Spleen (tissue), 11 donors: ENCODE measurements around the gene HTRA2. TPM values are rescaled to one million over a fixed set of nuclear protein-coding genes. Genes with fewer than 3 reads are reported as not detected.
A peak's percentile ranks its signal among the peaks of the same experiment; 100 is the strongest.

Experiments
- DNase-seq: peaks from one replicate; pipeline ENCODE4 v3.0.0-alpha.2; 2020
- H3K27ac ChIP-seq, 8 donors: fragments of 200-600 bp; sonication (generic) in 7 of 8; 1 replicate in 4 of 8; 2 replicates in 4 of 8; pipeline versions ENCODE4 v1.5.0 to v1.8.0; 2016 to 2021; ENCODE audit warnings: inconsistent platforms in 4 of 8, mild to moderate bottlenecking in 4 of 8, moderate library complexity in 1 of 8
- H3K27me3 ChIP-seq, 7 donors: fragments of 200-600 bp; sonication (generic) in 6 of 7; replicated peaks in 1 of 7; 1 replicate in 4 of 7; 2 replicates in 3 of 7; pipeline versions ENCODE4 v1.5.0 to v1.8.0; 2016 to 2021; ENCODE audit warnings: inconsistent platforms in 3 of 7, mild to moderate bottlenecking in 1 of 7
- H3K36me3 ChIP-seq, 6 donors: fragments of 200-600 bp; sonication (generic) in 5 of 6; 1 replicate in 4 of 6; 2 replicates in 2 of 6; pipeline versions ENCODE4 v1.5.0 to v1.8.0; 2016 to 2021; ENCODE audit warnings: inconsistent platforms in 2 of 6
- H3K4me1 ChIP-seq, 6 donors: fragments of 200-600 bp; sonication (generic) in 5 of 6; 1 replicate in 3 of 6; 2 replicates in 3 of 6; pipeline versions ENCODE4 v1.5.0 to v1.8.0; 2016 to 2021; ENCODE audit warnings: inconsistent platforms in 3 of 6
- H3K4me3 ChIP-seq, 8 donors: fragments of 200-600 bp; sonication (generic) in 7 of 8; 1 replicate in 4 of 8; 2 replicates in 4 of 8; pipeline versions ENCODE4 v1.5.0 to v1.8.0; 2016 to 2021; ENCODE audit warnings: inconsistent platforms in 4 of 8, mild to moderate bottlenecking in 4 of 8, moderate library complexity in 2 of 8
- H3K9me3 ChIP-seq, 8 donors: fragments of 200-600 bp; sonication (generic) in 7 of 8; 1 replicate in 4 of 8; 2 replicates in 4 of 8; pipeline versions ENCODE4 v1.5.0 to v1.8.0; 2016 to 2021; ENCODE audit warnings: inconsistent platforms in 4 of 8
- CTCF ChIP-seq, 11 experiments: fragments of 200-600 bp in 7 of 11; fragments of 450-650 bp in 4 of 11; sonication (generic) in 4 of 11; IDR thresholded peaks in 8 of 11; conservative IDR thresholded peaks in 3 of 11; 1 replicate in 7 of 11; 2 replicates in 4 of 11; pipeline versions ENCODE4 v1.4.0 to v1.8.0; 2016 to 2021; ENCODE audit warnings: antibody characterized with exemption in 11 of 11, inconsistent platforms in 4 of 11, mild to moderate bottlenecking in 1 of 11
- POLR2A ChIP-seq, 3 donors: fragments of 450-650 bp; IDR thresholded peaks; one replicate each; pipeline ENCODE4 v1.5.1; 2017; ENCODE audit warnings: antibody characterized with exemption in 3 of 3, mild to moderate bottlenecking in 1 of 3
- POLR2AphosphoS5 ChIP-seq, 3 donors: sonication (generic); formaldehyde crosslinking; IDR thresholded peaks; one replicate each; pipeline ENCODE4 v1.5.1; 2017; ENCODE audit warnings: antibody characterized with exemption in 3 of 3
- WGBS, 5 donors: extraction: QIAGEN DNeasy Blood & Tissue Kit in 3 of 5; methylation state at CpG; one replicate each; pipeline versions ENCODE4 v1.1.5 to v1.1.7; 2013 to 2018; 5-methylcytosine and 5-hydroxymethylcytosine counted together
- intact Hi-C: fragments of 100-400 bp; cut with DNase I; formaldehyde crosslinking; loops from one replicate; pipeline ENCODE4 v1.15.0; 2023; ENCODE audit warnings: low total_unique reads
- polyA plus RNA-seq, 3 donors: library from polyadenylated mRNA; stranded (reverse); fragments of 200-250 nt; gene quantifications; one replicate each; pipeline ENCODE4 v1.2.1, GENCODE V29; 2013
- total RNA-seq, 7 donors: library from RNA; depleted of rRNA in 3 of 7; stranded (reverse); fragments of >200 nt in 3 of 7; fragmentation: NEBNext Ultra II Directional in 4 of 7; extraction: Animal tissue kit (Norgen Biotek cat#: 25700) in 4 of 7; gene quantifications; one replicate each; pipeline versions ENCODE4 v1.1.0 to v1.2.1, GENCODE V29; 2016 to 2021
- donor health status: healthy with polysubstance abuse.
- donor health status: DM: no; HTN: no; CAD: no; lungs with moderate emphysema.
- donor health status: DM: no; HTN: no; CAD: no.
- donor health status: Bipolar disorder and iron deficiency.
- donor health status: healthy.
- donor health status: DM: no; HTN: no; CAD: no.
- donor health status: DM: yes; HTN: yes; CAD: no.

The HTRA2 gene
- total and polyA plus RNA-seq, 10 donors = 34.2 to 58.7 (median 42.9) TPM

GRCh38 chr2:74496997-74497776, 32.5 kb upstream of the HTRA2 start:
- peaks cover 9 to 56% (median 34%) of the 10 kb centered on the region in 7 donors for H3K27me3 ChIP-seq
- peak in 1 of 3 donors; percentile 25 for TF ChIP-seq POLR2AphosphoS5 (IDR thresholded peaks at IDR 0.05)
- TF ChIP-seq CTCF (IDR thresholded peaks at IDR 0.05 in 8 of 11, conservative IDR thresholded peaks at IDR 0.05 in 3 of 11) = no peak
- peaks cover 24 to 42% (median 35%) of the 10 kb centered on the region in 6 donors for H3K4me1 ChIP-seq
- WGBS, 5 donors = 55 to 69% (median 62%) methylated on average over 18 to 19 of the region's 19 CpGs
- no peaks in the 10 kb centered on the region for H3K9me3 ChIP-seq
- peak; percentile 30 for DNase-seq
- H3K27ac ChIP-seq = no peak overlapping the region
- intact Hi-C loops = no loop called here
- peaks cover under 1 to 27% (median 21%) of the 10 kb centered on the region in 6 donors for H3K36me3 ChIP-seq
- H3K4me3 ChIP-seq = peak overlapping the region in 6 of 8 donors; percentile 34 to 68 (median 51)

GRCh38 chr2:74497777-74498499, 31.8 kb upstream of the HTRA2 start:
- TF ChIP-seq POLR2A (IDR thresholded peaks at IDR 0.05) (no peak), POLR2AphosphoS5 (IDR thresholded peaks at IDR 0.05) (peak; percentile 61 to 89 (median 78))
- Histone ChIP-seq H3K4me3 (peak overlapping the region; percentile 34 to 68 (median 44)), H3K27me3 (peaks cover 9 to 63% (median 41%) of the 10 kb centered on the region in 7 donors), H3K27ac (peak overlapping the region in 1 of 8 donors; percentile 18), H3K9me3 (no peaks in the 10 kb centered on the region), H3K4me1 (peaks cover 24 to 50% (median 42%) of the 10 kb centered on the region in 6 donors), H3K36me3 (peaks cover 0 to 19% (median 13%) of the 10 kb centered on the region in 6 donors)
- DNase-seq = peak; percentile 83
- 2 to 5% (median 3%) methylated on average over 32 to 61 of the region's 61 CpGs for WGBS, 5 donors
- intact Hi-C loops = no loop called here

GRCh38 chr2:74498500-74499266, 31.1 kb upstream of the HTRA2 start:
- Histone ChIP-seq H3K9me3 (no peaks in the 10 kb centered on the region), H3K27ac (peak overlapping the region in 1 of 8 donors; percentile 18), H3K4me3 (peak overlapping the region; percentile 34 to 68 (median 44)), H3K27me3 (peaks cover 9 to 71% (median 42%) of the 10 kb centered on the region in 7 donors), H3K4me1 (peaks cover 24 to 57% (median 50%) of the 10 kb centered on the region in 6 donors), H3K36me3 (peaks cover 0 to 12% (median 6%) of the 10 kb centered on the region in 6 donors)
- DNase-seq = peak; percentile 74
- intact Hi-C loops = no loop called here
- 1 to 2% (median 2%) methylated on average over 41 of the region's 41 CpGs for WGBS, 5 donors
- TF ChIP-seq POLR2AphosphoS5 (IDR thresholded peaks at IDR 0.05) = peak in 1 of 3 donors; percentile 39
- TF ChIP-seq POLR2A (IDR thresholded peaks at IDR 0.05) = no peak
- no peak for TF ChIP-seq CTCF (IDR thresholded peaks at IDR 0.05 in 8 of 11, conservative IDR thresholded peaks at IDR 0.05 in 3 of 11)

GRCh38 chr2:74499267-74499939, 30.3 kb upstream of the HTRA2 start, which contains the start of gene LBX2:
Gene LBX2 (minus strand): TSS chr2:74499603. CDS start chr2:74499537, 66 bp downstream.
- peak within 1 kb of the TSS; percentile 6 to 68 (median 44) for H3K4me3 ChIP-seq
- H3K36me3 ChIP-seq = peaks cover 0 to 8% (median 2%) of the 10 kb centered on the region in 6 donors
- H3K27ac ChIP-seq = no peak within 1 kb of the TSS
- peaks cover 24 to 65% (median 57%) of the 10 kb centered on the region in 6 donors for H3K4me1 ChIP-seq
- H3K27me3 ChIP-seq = peaks cover 9 to 78% (median 42%) of the 10 kb centered on the region in 7 donors
- WGBS, 5 donors = 4 to 11% (median 6%) methylated on average over 30 to 65 of the region's 65 CpGs
- intact Hi-C loops = no loop called here
- TF ChIP-seq CTCF (IDR thresholded peaks at IDR 0.05 in 8 of 11, conservative IDR thresholded peaks at IDR 0.05 in 3 of 11) (no peak), POLR2AphosphoS5 (IDR thresholded peaks at IDR 0.05) (peak in 1 of 3 donors; percentile 54)
- DNase-seq = peak; percentile 76
- H3K9me3 ChIP-seq = no peaks in the 10 kb centered on the region
